ENCODE results near the gene RHOT2. TPM values are rescaled to one million over a fixed set of nuclear protein-coding genes. Genes with fewer than 3 reads are reported as not detected.
A peak's percentile ranks its signal among the peaks of the same experiment; 100 is the strongest.

Gene RHOT2
- total and polyA plus RNA-seq, 3 experiments from 2014 or later: 49.6 to 151 (median 140) TPM

DNA sequence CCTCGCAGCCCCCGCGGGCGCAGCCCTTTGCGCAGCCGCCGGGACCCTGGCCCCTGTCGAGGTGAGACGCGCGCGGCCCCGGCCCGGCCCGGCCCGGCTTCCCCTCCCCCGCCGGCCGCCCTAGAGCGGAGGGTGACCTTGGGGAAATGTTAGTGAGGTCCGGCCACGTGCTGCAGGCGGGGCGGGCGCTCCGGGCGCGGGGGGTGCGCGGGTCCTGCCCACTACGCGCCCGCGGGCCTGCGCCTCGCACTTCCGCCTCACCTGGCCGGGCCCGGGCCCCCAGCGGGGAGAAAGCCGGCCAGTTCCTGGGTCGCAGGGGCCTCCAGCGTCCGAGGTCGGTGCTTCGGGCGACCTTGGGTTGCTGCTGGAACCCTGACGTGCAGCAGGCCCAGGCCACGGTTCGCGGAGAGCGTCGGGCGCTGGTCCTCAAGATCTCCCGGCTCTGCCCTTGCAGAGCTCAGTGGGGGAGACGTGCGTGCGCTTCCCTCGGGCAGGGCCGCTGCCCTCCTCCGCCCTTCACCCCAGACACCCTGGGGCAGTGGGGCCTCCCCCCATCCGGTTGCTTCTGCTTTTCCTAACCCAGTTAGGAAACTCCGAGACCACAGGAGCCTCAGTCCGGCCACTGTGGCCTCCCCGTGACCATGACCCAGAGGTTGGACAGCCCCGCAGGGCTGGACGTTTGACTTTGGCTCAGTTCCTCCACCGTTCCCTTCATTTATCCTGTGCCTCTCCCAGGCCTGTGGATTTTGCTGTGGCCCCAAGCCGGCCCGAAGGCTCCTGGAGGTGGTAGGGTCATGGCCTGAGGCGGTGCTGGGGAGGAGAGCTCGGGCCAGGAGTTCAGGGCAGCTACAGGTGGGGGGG, 25.5 kb upstream of the RHOT2 start:
- H3K27me3 Mint-ChIP-seq: no peaks in the 10 kb centered on the region
- peak overlapping the region; percentile 45 for H3K4me3 ChIP-seq (ENCODE audit: low read length)
- H3K9me3 Mint-ChIP-seq: no peaks in the 10 kb centered on the region
- DNase-seq: peak in 2 of 5 donors; percentile 18 to 25
- peak overlapping the region in 3 of 8 donors; percentile 54 to 73 (median 69) for H3K27ac Mint-ChIP-seq
- H3K4me1 Mint-ChIP-seq: peaks cover 0 to 22% (median 10%) of the 10 kb centered on the region in 3 donors
- peaks cover 21% of the 10 kb centered on the region for H3K4me1 ChIP-seq (ENCODE audit: insufficient read depth, low read length)
- peak overlapping the region; percentile 58 to 90 (median 70) for H3K4me3 Mint-ChIP-seq
- H3K27me3 ChIP-seq (ENCODE audit: insufficient read depth, low read length, poor library complexity, severe bottlenecking): no peaks in the 10 kb centered on the region
- ChIA-PET POLR2A (no interaction called here), CTCF (no interaction called here)
- H3K9me3 ChIP-seq (ENCODE audit: low read length): no peaks in the 10 kb centered on the region
- no peaks in the 10 kb centered on the region for H3K36me3 ChIP-seq (ENCODE audit: insufficient read depth, low read length)
- peak overlapping the region; percentile 47 for H3K27ac ChIP-seq (ENCODE audit: low read depth, low read length)
- H3K36me3 Mint-ChIP-seq: no peaks in the 10 kb centered on the region

DNA sequence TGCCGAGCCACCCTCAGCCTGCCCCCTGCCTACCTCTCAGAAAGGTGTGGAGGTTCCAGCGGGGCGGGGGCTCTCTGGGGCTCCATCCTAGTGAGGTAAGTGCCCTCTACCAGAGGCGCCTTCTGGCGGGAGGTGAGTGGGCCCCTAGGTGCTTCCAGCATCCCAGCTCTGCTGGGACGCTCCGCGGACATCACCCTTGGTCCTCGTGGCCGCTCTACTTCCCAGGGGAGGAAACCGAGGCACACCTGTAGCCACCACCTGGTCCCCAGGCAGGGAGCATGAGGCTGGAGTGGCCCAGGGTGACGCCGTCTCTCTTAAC, 24.9 kb upstream of the RHOT2 start:
- H3K27ac ChIP-seq (ENCODE audit: low read depth, low read length): peak overlapping the region; percentile 47
- no peaks in the 10 kb centered on the region for H3K9me3 ChIP-seq (ENCODE audit: low read length)
- no peaks in the 10 kb centered on the region for H3K36me3 Mint-ChIP-seq
- peak overlapping the region; percentile 59 to 90 (median 72) for H3K4me3 Mint-ChIP-seq
- H3K4me3 ChIP-seq (ENCODE audit: low read length): no peak overlapping the region
- H3K4me1 Mint-ChIP-seq: peaks cover 0 to 18% (median 10%) of the 10 kb centered on the region in 3 donors
- no peaks in the 10 kb centered on the region for H3K27me3 ChIP-seq (ENCODE audit: insufficient read depth, low read length, poor library complexity, severe bottlenecking)
- no peaks in the 10 kb centered on the region for H3K36me3 ChIP-seq (ENCODE audit: insufficient read depth, low read length)
- H3K9me3 Mint-ChIP-seq: no peaks in the 10 kb centered on the region
- ChIA-PET CTCF (no interaction called here), POLR2A (no interaction called here)
- no peak for DNase-seq
- H3K27ac Mint-ChIP-seq: peak overlapping the region in 1 of 8 donors; percentile 69
- no peaks in the 10 kb centered on the region for H3K27me3 Mint-ChIP-seq
- H3K4me1 ChIP-seq (ENCODE audit: insufficient read depth, low read length): peaks cover 20% of the 10 kb centered on the region

DNA sequence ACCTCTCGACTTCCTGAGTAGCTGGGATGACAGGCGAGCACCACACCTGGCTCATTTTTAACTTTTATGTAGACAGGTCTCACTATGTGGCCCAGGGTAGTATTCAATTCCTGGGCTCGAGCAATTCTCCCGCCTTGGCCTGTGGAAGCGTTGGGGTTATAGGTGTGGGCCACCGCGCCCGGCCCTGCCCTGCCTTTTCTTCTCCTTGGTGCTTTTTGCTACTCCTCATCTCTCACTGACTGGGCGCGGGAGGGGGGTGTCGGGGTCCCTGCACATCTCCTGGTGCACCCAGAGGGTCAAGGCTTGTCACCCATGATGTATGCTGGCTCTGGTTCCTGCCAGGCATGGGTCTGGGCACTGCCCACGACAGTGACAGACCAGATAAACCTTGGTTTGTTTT, 23.4 kb upstream of the RHOT2 start:
- Mint-ChIP-seq H3K4me1 (peaks cover 0 to 23% (median 13%) of the 10 kb centered on the region in 3 donors), H3K4me3 (peak overlapping the region in 3 of 7 donors; percentile 24 to 82 (median 72)), H3K9me3 (no peaks in the 10 kb centered on the region), H3K36me3 (no peaks in the 10 kb centered on the region), H3K27me3 (no peaks in the 10 kb centered on the region), H3K27ac (peak overlapping the region in 2 of 8 donors; percentile 33 to 43)
- DNase-seq: no peak
- Histone ChIP-seq H3K36me3 (ENCODE audit: insufficient read depth, low read length) (no peaks in the 10 kb centered on the region), H3K9me3 (ENCODE audit: low read length) (no peaks in the 10 kb centered on the region), H3K27ac (ENCODE audit: low read depth, low read length) (no peak overlapping the region), H3K27me3 (ENCODE audit: insufficient read depth, low read length, poor library complexity, severe bottlenecking) (no peaks in the 10 kb centered on the region), H3K4me1 (ENCODE audit: insufficient read depth, low read length) (peaks cover 28% of the 10 kb centered on the region), H3K4me3 (ENCODE audit: low read length) (no peak overlapping the region)
- CTCF ChIA-PET: no interaction called here
- POLR2A ChIA-PET: no interaction called here

DNA sequence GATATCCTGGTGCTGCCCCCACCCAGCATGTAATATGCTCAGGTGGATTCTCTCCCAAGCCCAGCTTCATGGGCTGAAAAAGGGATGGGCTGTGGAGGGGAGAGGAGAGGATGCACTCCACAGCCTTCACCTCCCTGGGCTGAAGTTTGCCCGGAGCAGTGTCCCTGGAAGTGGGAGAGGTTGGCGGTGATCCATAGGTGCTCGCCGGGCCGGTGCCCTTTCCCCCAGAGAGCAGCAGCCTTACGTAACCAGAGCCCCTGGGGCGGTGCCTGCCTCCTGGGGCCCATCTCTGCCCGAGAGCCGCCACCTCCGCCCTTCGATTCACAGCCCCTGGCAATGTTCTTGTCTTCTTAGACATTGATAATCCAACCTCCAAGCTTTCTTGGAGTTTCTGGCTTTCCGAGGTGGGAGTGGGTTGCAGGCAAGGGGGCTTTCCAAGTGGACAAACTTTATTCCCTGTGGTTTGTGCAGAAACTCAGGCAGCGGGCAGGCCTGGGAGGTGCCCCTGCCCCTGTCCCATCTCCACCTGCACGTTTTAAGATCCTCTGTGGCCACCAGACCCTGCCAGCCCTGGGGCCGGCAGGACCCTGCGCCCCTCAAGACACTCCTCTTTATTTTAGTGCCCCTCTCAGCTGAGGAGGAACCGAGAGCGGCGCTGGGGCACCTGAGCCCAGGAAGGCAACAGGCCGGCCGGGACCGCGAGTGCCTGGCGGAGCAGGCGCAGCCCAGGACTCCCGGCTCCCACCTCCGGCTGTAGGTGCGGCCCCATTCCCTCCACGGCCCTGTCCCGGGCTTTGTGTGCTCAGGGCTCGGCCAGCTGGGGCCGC, 21.9 kb upstream of the RHOT2 start:
- no peaks in the 10 kb centered on the region for H3K36me3 Mint-ChIP-seq
- Histone ChIP-seq H3K9me3 (ENCODE audit: low read length) (no peaks in the 10 kb centered on the region), H3K27me3 (ENCODE audit: insufficient read depth, low read length, poor library complexity, severe bottlenecking) (no peaks in the 10 kb centered on the region), H3K4me1 (ENCODE audit: insufficient read depth, low read length) (peaks cover 27% of the 10 kb centered on the region), H3K36me3 (ENCODE audit: insufficient read depth, low read length) (no peaks in the 10 kb centered on the region), H3K4me3 (ENCODE audit: low read length) (no peak overlapping the region), H3K27ac (ENCODE audit: low read depth, low read length) (no peak overlapping the region)
- CTCF ChIA-PET: no interaction called here
- POLR2A ChIA-PET: no interaction called here
- H3K4me3 Mint-ChIP-seq: peak overlapping the region in 1 of 7 donors; percentile 82
- no peak for DNase-seq
- H3K27ac Mint-ChIP-seq: no peak overlapping the region
- no peaks in the 10 kb centered on the region for H3K27me3 Mint-ChIP-seq
- no peaks in the 10 kb centered on the region for H3K9me3 Mint-ChIP-seq
- peaks cover 0 to 29% (median 13%) of the 10 kb centered on the region in 3 donors for H3K4me1 Mint-ChIP-seq

DNA sequence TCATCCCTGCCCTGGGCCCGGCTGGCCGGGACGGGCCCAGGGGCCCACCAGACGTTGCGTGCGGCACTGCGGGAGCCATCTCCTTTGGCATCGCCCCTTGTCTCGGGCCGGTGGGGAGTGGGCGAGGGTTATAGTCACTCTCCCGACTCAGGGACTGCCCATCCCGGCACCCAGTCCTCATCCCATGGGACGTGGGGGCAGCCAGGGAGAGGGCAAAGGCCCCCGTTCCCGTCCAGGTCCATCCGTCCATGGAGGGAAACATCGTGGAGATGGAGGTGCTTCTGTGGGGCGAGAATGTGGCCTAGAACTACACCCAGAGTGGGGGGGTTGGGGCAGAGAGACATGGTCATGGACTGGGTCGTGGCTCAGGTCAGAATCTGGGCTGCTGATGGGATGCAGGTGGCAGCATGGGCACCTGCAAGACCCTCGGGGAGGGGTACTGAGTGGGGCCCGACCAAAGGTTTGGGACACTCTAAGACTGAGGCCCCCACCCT, 21.2 kb upstream of the RHOT2 start:
- peaks cover 22% of the 10 kb centered on the region for H3K4me1 ChIP-seq (ENCODE audit: insufficient read depth, low read length)
- H3K9me3 ChIP-seq (ENCODE audit: low read length): no peaks in the 10 kb centered on the region
- ChIA-PET CTCF (no interaction called here), POLR2A (no interaction called here)
- no peak overlapping the region for H3K4me3 ChIP-seq (ENCODE audit: low read length)
- no peaks in the 10 kb centered on the region for H3K9me3 Mint-ChIP-seq
- no peaks in the 10 kb centered on the region for H3K27me3 ChIP-seq (ENCODE audit: insufficient read depth, low read length, poor library complexity, severe bottlenecking)
- H3K36me3 Mint-ChIP-seq: no peaks in the 10 kb centered on the region
- peaks cover 0 to 29% (median 13%) of the 10 kb centered on the region in 3 donors for H3K4me1 Mint-ChIP-seq
- no peaks in the 10 kb centered on the region for H3K27me3 Mint-ChIP-seq
- H3K4me3 Mint-ChIP-seq: peak overlapping the region in 2 of 7 donors; percentile 12 to 42
- no peak for DNase-seq
- no peak overlapping the region for H3K27ac ChIP-seq (ENCODE audit: low read depth, low read length)
- H3K36me3 ChIP-seq (ENCODE audit: insufficient read depth, low read length): no peaks in the 10 kb centered on the region
- H3K27ac Mint-ChIP-seq: peak overlapping the region in 2 of 8 donors; percentile 45 to 83

DNA sequence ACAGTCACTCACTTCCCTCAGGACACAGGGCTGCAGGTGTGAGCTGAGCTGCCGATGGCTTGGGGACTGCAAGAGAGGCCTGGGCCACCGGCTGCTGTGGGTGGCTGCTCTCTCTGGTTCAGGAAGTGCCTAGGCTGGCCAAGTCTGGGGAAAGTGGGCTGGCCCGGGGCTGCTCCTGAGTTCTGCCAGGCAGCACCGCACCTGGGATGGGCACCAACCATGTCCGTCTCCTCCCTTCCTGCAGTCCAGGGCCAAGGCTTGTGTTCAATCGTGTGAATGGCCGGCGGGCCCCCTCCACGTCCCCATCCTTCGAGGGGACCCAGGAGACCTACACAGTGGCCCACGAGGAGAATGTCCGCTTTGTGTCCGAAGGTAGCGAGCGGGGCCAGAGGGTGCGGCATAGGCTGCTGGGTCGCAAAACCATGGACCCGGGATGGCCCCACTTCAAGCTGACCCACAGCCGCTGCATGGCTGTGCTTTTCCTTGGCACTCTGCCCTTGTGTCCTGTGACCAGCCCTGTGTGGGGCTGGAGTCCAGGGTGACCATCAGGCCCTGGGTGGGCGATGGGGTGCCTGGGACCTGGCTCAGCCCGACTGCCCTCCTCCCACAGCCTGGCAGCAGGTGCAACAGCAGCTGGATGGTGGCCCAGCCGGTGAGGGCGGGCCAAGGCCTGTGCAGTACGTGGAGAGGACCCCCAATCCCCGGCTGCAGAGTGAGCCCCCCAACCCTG, 20.6 kb upstream of the RHOT2 start:
- H3K4me3 Mint-ChIP-seq: peak overlapping the region in 2 of 7 donors; percentile 12 to 42
- H3K27me3 Mint-ChIP-seq: no peaks in the 10 kb centered on the region
- Histone ChIP-seq H3K4me3 (ENCODE audit: low read length) (no peak overlapping the region), H3K27ac (ENCODE audit: low read depth, low read length) (no peak overlapping the region), H3K4me1 (ENCODE audit: insufficient read depth, low read length) (peaks cover 22% of the 10 kb centered on the region), H3K36me3 (ENCODE audit: insufficient read depth, low read length) (no peaks in the 10 kb centered on the region), H3K9me3 (ENCODE audit: low read length) (no peaks in the 10 kb centered on the region), H3K27me3 (ENCODE audit: insufficient read depth, low read length, poor library complexity, severe bottlenecking) (no peaks in the 10 kb centered on the region)
- DNase-seq: no peak
- no peaks in the 10 kb centered on the region for H3K9me3 Mint-ChIP-seq
- peak overlapping the region in 1 of 8 donors; percentile 83 for H3K27ac Mint-ChIP-seq
- CTCF ChIA-PET: interaction anchor here (0.8 to 1.3 kb wide), 2 partner anchors 9 to 11 kb away, joined by 3 to 7 read pairs; partner anchors contain the start of gene METTL26
- POLR2A ChIA-PET: interaction anchor here (1.0 kb wide), 1 partner anchor 11 kb away, joined by 3 read pairs; the partner anchor contains the start of gene METTL26
- H3K4me1 Mint-ChIP-seq: peaks cover 0 to 29% (median 13%) of the 10 kb centered on the region in 3 donors
- no peaks in the 10 kb centered on the region for H3K36me3 Mint-ChIP-seq

DNA sequence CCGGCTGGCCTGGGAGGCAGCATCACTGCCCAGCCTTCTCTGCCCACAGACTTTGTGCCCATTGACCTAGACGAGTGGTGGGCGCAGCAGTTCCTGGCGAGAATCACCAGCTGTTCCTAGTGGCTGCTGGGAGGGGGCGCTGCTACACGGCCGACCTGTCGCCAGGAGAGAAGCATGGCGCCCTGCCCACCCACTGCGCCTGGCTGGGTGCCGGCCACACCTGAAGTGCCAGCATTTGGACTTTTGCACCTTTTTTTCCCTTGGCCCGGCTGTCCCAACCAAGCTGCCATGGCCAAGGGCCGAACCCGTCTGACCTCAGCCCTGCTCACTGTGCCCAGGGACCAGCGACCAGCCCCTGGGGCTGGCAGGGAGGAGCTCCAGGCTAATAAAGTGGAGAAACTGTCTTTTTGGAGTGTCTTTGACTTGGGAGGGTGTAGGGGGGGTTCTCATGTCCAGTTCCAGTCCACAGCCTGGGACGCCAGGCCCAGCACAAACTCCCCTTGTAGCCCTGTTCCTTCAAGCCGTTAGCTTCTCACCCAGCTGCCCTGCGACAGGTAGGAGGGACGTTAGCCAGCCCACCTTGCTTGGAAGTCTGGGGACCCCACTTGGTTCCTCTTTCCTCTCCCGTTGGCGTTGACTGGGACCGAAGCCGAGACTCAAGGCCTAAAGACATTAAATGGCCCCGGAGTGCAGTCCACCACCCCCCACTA, 19.7 kb upstream of the RHOT2 start:
- Mint-ChIP-seq H3K27ac (peak overlapping the region; percentile 59 to 93 (median 84)), H3K27me3 (no peaks in the 10 kb centered on the region), H3K36me3 (no peaks in the 10 kb centered on the region), H3K4me1 (peaks cover 0 to 21% (median 11%) of the 10 kb centered on the region in 3 donors), H3K9me3 (no peaks in the 10 kb centered on the region), H3K4me3 (peak overlapping the region; percentile 48 to 87 (median 77))
- CTCF ChIA-PET: interaction anchor here (0.8 to 1.3 kb wide), 2 partner anchors 10 to 12 kb away, joined by 3 to 7 read pairs; partner anchors contain the start of gene METTL26
- peak overlapping the region; percentile 66 for H3K4me3 ChIP-seq (ENCODE audit: low read length)
- DNase-seq: peak in 1 of 5 donors; percentile 27
- H3K36me3 ChIP-seq (ENCODE audit: insufficient read depth, low read length): no peaks in the 10 kb centered on the region
- no peaks in the 10 kb centered on the region for H3K9me3 ChIP-seq (ENCODE audit: low read length)
- POLR2A ChIA-PET: interaction anchor here (0.6 to 1.0 kb wide), 3 partner anchors 10 to 52 kb away, joined by 3 to 4 read pairs (median 3); partner anchors contain the start of gene METTL26
- H3K27me3 ChIP-seq (ENCODE audit: insufficient read depth, low read length, poor library complexity, severe bottlenecking): no peaks in the 10 kb centered on the region
- H3K27ac ChIP-seq (ENCODE audit: low read depth, low read length): peak overlapping the region; percentile 58
- H3K4me1 ChIP-seq (ENCODE audit: insufficient read depth, low read length): peaks cover 14% of the 10 kb centered on the region

Measured in CD8-positive, alpha-beta memory T cell (primary cell).